Body of pancreas (tissue), 4 donors: ENCODE results near the gene CDC42EP3.

Experiments
- CTCF ChIP-seq, 7 experiments: fragments of 450-650 bp in 4 of 7; fragments of 200-600 bp in 3 of 7; sonication (generic) in 3 of 7; IDR thresholded peaks; one replicate each; pipeline ENCODE4 v1.5.1; 2016 to 2019; ENCODE audit warnings: antibody characterized with exemption in 7 of 7
- POLR2A ChIP-seq, 3 donors: fragments of 450-650 bp; IDR thresholded peaks; one replicate each; pipeline ENCODE4 v1.6.1; 2016; ENCODE audit warnings: antibody characterized with exemption in 3 of 3, mild to moderate bottlenecking in 2 of 3

GRCh38 chr2:37718515-37719161, 47.2 kb upstream of the CDC42EP3 start:
- TF ChIP-seq CTCF (IDR thresholded peaks at IDR 0.05): no peak
- no peak for TF ChIP-seq POLR2A (IDR thresholded peaks at IDR 0.05)
